A549 treated with CpdA at 1 μM for 4 hours (cell line): ENCODE data around the gene NOTCH2. TPM values are rescaled to one million over a fixed set of nuclear protein-coding genes. Genes with fewer than 3 reads are reported as not detected.

ENCODE experiments used
- total RNA-seq: library from RNA; stranded (reverse); fragments of 200-300 nt; extraction: Qiagen RNA extraction; gene quantifications from 5 replicates; pipeline ENCODE4 v1.2.3, GENCODE V29; 2022; ENCODE audit warnings: low read depth

Gene NOTCH2
- 18.6 to 30.5 TPM (median 26.8 TPM) in 5 replicates for total RNA-seq

DNA sequence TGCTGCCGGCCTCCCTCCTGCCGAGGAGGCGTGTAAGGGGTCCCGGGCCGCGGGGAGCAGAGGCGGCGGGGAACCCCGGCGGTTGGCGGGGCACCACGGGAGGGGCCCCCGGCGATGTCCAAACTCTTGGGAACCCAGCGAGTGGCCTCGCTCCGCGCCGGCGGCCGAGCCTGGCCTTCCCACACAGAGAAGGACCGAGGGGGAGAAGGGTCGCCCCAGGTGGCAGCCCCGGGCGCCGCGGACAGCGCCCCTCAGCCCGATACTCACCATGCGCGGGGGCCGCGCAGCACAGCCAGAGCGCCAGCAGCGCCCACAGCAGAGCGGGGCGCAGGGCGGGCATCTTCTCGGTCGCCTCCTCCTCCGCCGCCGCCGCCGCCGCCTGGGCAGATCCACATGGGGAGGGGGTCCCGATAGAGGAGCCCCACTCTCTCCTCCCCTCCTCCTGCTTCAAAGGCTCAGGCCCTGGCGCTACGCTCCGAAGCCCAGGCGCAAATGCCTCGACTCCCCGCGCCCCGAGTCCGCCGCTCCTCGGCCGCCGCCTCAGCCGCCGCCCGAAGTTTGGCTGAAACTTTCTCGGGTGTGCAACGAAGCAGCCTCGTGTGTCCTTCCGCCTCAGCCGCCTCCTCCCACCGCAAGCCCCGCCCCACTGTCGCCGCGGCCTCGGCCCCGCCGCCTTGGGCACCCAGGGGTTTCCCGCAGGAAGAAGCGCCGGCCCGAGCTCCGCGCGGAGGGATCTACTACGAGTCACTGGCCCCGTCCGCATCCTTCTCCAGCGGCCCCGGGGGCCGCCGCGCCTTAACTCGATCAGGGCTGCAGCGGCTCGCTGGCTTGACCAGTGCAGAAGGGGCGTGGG, at the start of gene NOTCH2:
Gene NOTCH2, minus strand, starts transcription at position 596 of the 853 bp plus-strand sequence. Its CDS starts 256 bp downstream, at position 340.

DNA sequence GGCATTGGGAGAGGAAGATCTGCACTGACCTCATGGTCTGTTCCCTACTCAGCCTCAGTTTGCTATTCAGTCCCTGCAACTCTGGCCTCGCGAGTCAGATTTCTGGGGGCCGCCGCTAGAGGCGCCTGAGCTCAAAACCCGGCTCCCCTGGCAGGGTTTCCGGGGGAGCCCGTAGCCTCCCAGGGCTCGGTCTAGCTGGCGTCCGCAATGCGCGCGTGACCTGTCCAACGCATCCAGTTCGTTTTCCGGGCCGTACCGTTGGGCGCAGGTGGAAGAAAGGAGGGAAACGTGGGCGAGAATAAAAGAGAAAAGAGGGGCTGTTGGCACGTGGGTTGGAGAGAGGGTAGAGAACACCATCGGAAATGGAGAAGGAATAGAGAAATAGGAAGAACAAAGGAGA, 173.2 kb downstream of the NOTCH2 start, which contains the start of gene ADAM30:
Gene ADAM30, minus strand, starts transcription at position 213 of the 400 bp plus-strand sequence. Its CDS starts 179 bp downstream, at position 34.

Other genes starting within 250 kb of the NOTCH2 start
- not detected in 5 replicates for gene ADAM30, start 173.1 kb downstream of the NOTCH2 start, total RNA-seq
- gene SEC22B, start 106.9 kb upstream of the NOTCH2 start, total RNA-seq: 8.0 to 8.8 TPM (median 8.3 TPM) in 5 replicates